Breast epithelium (tissue), 3 donors: ENCODE results near the gene ISOC1.

ENCODE experiments used
- POLR2A ChIP-seq: fragments of 450-650 bp; IDR thresholded peaks from one replicate; pipeline ENCODE4 v1.6.1; 2016; ENCODE audit warnings: antibody characterized with exemption, mild to moderate bottlenecking, moderate library complexity
- POLR2AphosphoS5 ChIP-seq, 3 donors: sonication (generic); formaldehyde crosslinking; IDR thresholded peaks; one replicate each; pipeline ENCODE4 v1.6.1; 2017; ENCODE audit warnings: antibody characterized with exemption in 3 of 3
- TF ChIP-seq, protein P1 (sequence below), 3 donors: fragments of 450-650 bp; IDR thresholded peaks; one replicate each; pipeline ENCODE4 v1.5.1; 2016 to 2017; ENCODE audit warnings: antibody characterized with exemption in 3 of 3, mild to moderate bottlenecking in 3 of 3, moderate library complexity in 3 of 3

DNA sequence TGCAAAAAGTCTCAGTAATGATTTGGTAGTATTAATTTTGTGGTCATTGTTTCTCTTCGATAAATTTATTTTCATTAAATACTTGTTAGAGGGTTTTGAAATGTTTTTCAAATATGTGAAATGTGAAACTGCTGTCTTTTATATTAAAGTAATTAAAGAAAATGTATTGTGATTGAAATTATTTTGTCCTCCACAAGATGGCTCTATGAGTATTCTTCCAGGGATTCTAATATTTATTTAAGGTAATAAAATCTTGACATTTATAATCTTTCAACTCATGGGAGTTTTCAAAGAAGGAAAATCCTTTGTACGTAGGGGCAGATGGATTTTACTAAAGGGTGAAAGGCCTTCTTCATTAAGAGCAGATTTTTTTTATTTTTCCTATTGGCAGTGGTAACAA is 19.3 kb downstream of the ISOC1 start:
- TF ChIP-seq, protein P1, sequence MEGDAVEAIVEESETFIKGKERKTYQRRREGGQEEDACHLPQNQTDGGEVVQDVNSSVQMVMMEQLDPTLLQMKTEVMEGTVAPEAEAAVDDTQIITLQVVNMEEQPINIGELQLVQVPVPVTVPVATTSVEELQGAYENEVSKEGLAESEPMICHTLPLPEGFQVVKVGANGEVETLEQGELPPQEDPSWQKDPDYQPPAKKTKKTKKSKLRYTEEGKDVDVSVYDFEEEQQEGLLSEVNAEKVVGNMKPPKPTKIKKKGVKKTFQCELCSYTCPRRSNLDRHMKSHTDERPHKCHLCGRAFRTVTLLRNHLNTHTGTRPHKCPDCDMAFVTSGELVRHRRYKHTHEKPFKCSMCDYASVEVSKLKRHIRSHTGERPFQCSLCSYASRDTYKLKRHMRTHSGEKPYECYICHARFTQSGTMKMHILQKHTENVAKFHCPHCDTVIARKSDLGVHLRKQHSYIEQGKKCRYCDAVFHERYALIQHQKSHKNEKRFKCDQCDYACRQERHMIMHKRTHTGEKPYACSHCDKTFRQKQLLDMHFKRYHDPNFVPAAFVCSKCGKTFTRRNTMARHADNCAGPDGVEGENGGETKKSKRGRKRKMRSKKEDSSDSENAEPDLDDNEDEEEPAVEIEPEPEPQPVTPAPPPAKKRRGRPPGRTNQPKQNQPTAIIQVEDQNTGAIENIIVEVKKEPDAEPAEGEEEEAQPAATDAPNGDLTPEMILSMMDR (IDR thresholded peaks at IDR 0.05): peak in 2 of 3 donors; percentile 16 to 25
- TF ChIP-seq POLR2A: no peak
- TF ChIP-seq POLR2AphosphoS5 (IDR thresholded peaks at IDR 0.05): no peak
